ENCODE measurements around the gene HPD. TPM values are rescaled to one million over a fixed set of nuclear protein-coding genes. Genes with fewer than 3 reads are reported as not detected.

The HPD gene
- total RNA-seq, 2 donors from 2014 or later = 1.2 to 6.8 TPM

DNA sequence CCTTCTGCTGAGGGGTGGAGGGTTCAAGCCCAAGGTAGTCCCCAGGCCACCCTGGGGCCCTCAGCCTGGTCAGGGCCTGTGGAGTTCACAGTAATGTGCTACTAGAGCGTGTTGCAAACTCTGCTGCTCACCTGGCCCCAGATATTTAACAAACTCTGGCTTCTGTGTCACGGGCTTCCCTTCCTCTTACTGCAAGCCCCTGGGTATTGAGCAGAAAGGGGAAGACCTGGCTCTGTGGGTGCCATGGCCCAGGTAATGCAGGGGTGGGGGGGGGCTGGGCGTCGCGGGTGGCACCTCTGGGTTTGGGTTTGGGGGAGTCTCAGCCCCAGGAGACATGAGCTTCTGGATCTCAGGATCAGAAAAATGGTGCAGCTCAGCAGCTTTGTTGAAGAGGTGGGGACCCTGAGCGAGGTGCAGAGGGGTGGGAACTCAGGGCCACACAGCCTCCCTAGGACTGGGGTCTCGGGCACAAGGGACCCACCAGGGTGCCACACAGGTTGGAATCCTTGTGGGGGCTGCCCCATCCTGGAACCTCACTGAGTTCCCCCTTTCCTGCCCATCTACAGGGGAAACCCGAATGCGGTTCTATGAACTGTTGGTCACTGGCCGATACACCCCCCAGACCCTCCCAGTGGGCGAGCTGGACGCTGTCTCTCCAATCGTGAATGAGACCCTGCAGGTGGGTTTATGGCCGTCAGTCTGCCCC, 50.9 kb downstream of the HPD start:
- peaks cover 28% of the 10 kb centered on the region for H3K36me3 ChIP-seq
- peak overlapping the region; percentile 95 for H3K4me3 ChIP-seq
- H3K27me3 ChIP-seq (replicated peaks; ENCODE audit: insufficient read depth) = no peaks in the 10 kb centered on the region
- H3K9me3 ChIP-seq = no peaks in the 10 kb centered on the region
- no peak overlapping the region for H3K27ac ChIP-seq
- TF ChIP-seq, protein P1, sequence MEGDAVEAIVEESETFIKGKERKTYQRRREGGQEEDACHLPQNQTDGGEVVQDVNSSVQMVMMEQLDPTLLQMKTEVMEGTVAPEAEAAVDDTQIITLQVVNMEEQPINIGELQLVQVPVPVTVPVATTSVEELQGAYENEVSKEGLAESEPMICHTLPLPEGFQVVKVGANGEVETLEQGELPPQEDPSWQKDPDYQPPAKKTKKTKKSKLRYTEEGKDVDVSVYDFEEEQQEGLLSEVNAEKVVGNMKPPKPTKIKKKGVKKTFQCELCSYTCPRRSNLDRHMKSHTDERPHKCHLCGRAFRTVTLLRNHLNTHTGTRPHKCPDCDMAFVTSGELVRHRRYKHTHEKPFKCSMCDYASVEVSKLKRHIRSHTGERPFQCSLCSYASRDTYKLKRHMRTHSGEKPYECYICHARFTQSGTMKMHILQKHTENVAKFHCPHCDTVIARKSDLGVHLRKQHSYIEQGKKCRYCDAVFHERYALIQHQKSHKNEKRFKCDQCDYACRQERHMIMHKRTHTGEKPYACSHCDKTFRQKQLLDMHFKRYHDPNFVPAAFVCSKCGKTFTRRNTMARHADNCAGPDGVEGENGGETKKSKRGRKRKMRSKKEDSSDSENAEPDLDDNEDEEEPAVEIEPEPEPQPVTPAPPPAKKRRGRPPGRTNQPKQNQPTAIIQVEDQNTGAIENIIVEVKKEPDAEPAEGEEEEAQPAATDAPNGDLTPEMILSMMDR (IDR thresholded peaks at IDR 0.05) = no peak
- peaks cover 32 to 55% of the 10 kb centered on the region in 2 donors for H3K4me1 ChIP-seq (ENCODE audit: control insufficient read depth in 1 of 2, low read depth in 2 of 2)
- ATAC-seq (ENCODE audit: insufficient number of reproducible peaks, low FRiP score, low read depth) (no peak), DNase-seq (ENCODE audit: low spot score) (no peak)

- Histone ChIP-seq H3K27ac (peak overlapping the region; percentile 11 to 47), H3K4me1 (ENCODE audit: control insufficient read depth in 1 of 2, low read depth in 2 of 2) (peaks cover 31 to 47% of the 10 kb centered on the region in 2 donors), H3K9me3 (no peaks in the 10 kb centered on the region), H3K4me3 (peak overlapping the region; percentile 95), H3K27me3 (replicated peaks; ENCODE audit: insufficient read depth) (no peaks in the 10 kb centered on the region), H3K36me3 (peaks cover 28% of the 10 kb centered on the region)
- TF ChIP-seq, protein P1 (IDR thresholded peaks at IDR 0.05) = no peak
- no peak for ATAC-seq (ENCODE audit: insufficient number of reproducible peaks, low FRiP score, low read depth)
- DNase-seq (ENCODE audit: low spot score) = no peak
Measured at GRCh38 chr12:121806546-121807423, 51.9 kb downstream of the HPD start.

- TF ChIP-seq, protein P1 (IDR thresholded peaks at IDR 0.05) = no peak
- Histone ChIP-seq H3K9me3 (no peaks in the 10 kb centered on the region), H3K4me1 (ENCODE audit: control insufficient read depth in 1 of 2, low read depth in 2 of 2) (peaks cover 26 to 40% of the 10 kb centered on the region in 2 donors), H3K27me3 (replicated peaks; ENCODE audit: insufficient read depth) (no peaks in the 10 kb centered on the region), H3K27ac (peak overlapping the region; percentile 19 to 47), H3K36me3 (peaks cover 28% of the 10 kb centered on the region), H3K4me3 (peak overlapping the region; percentile 95)
- DNase-seq (ENCODE audit: low spot score) (no peak), ATAC-seq (ENCODE audit: insufficient number of reproducible peaks, low FRiP score, low read depth) (no peak)
Measured at GRCh38 chr12:121806009-121806545, 52.6 kb downstream of the HPD start.

DNA sequence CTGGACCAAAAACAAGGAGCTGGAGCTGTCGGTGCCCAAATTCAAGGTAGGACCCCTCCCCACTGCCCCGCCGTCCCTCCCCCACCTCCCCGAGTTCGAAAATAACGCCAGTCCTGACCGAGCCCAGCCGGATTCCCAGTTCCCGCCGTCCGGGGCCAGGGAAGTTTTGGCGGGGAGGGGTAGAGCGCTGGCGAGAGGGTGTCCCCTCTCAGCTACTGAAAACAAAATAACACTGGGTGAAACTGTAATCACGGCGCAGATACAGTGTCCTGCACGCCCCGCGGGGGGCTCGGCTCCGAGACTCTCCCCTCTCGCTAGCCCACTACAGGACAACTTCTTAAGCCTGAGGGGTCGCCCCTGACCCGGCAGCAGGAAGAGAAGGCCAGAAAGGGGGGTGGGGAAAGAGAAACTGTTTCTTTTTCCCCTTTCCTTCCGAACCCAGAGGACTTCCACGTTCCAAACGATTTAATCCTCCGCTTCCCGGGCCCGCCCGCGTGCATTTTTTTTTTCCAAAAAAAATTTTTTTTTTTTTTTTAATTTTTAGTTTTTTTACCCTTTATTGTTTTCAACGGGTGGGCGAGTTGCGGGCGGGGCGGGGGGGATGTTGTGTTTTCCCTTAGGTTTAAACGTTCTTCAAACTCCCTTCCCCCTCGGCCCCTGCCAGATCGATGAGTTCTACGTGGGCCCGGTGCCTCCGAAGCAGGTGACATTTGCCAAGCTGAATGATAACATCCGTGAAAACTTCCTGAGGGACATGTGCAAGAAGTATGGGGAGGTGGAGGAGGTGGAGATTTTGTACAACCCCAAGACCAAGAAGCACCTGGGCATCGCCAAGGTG, 53.3 kb downstream of the HPD start:
- ATAC-seq (ENCODE audit: insufficient number of reproducible peaks, low FRiP score, low read depth) = no peak

More for the DNA sequence above, 53.3 kb downstream of the HPD start:
- no peak for DNase-seq (ENCODE audit: low spot score)
- TF ChIP-seq, protein P1 (IDR thresholded peaks at IDR 0.05) = no peak
- Histone ChIP-seq H3K9me3 (no peaks in the 10 kb centered on the region), H3K4me1 (ENCODE audit: control insufficient read depth in 1 of 2, low read depth in 2 of 2) (peaks cover 20 to 33% of the 10 kb centered on the region in 2 donors), H3K4me3 (peak overlapping the region; percentile 95), H3K27me3 (replicated peaks; ENCODE audit: insufficient read depth) (no peaks in the 10 kb centered on the region), H3K27ac (peak overlapping the region; percentile 90 to 95), H3K36me3 (peaks cover 24% of the 10 kb centered on the region)
